GM12878 (cell line): ENCODE results near the gene CRYGN. TPM values are rescaled to one million over a fixed set of nuclear protein-coding genes. Genes with fewer than 3 reads are reported as not detected.

Source experiments
- ATAC-seq: fragments of 200-7000 bp; cut with Tn5 transposase; 3 replicates; pipeline ENCODE4 v1.9.1; 2020; ENCODE audit warnings: mild to moderate bottlenecking, moderate library complexity
- BruUV-seq: library from RNA; stranded (reverse); fragments of 400-500 nt; replicated peaks from 2 replicates; lab custom pipeline; 2021; lab: Mats Ljungman, UMichigan
- CTCF ChIA-PET: fragments of 300-600 bp; sonication (Branson Sonifier 250); formaldehyde crosslinking; extraction: SDS; loops from one replicate; lab custom pipeline; 2021; ENCODE audit warnings: inconsistent platforms; lab: Yijun Ruan, JAX
- POLR2A ChIA-PET: fragments of 350-600 bp; formaldehyde crosslinking; extraction: SDS; loops from one replicate; lab custom pipeline; 2021; ENCODE audit warnings: inconsistent platforms; lab: Charles Lee
- RAD21 ChIA-PET: fragments of 300-600 bp; sonication (Branson Sonifier 250); formaldehyde crosslinking; loops from one replicate; lab custom pipeline; 2023; ENCODE audit warnings: antibody characterized with exemption; ENCODE audit not compliant: unreplicated experiment; lab: Charles Lee
- SMC1A ChIA-PET: fragments of 300-600 bp; sonication (Branson Sonifier 250); formaldehyde crosslinking; loops from one replicate; lab custom pipeline; 2023; ENCODE audit not compliant: unreplicated experiment, uncharacterized antibody; lab: Charles Lee
- DNase-seq: peaks from one replicate; pipeline ENCODE4 v3.0.0-alpha.2; 2011; ENCODE audit warnings: low read depth, low spot score
- FAIRE-seq: peaks from 3 replicates; lab custom pipeline; 2011; peaks lifted over from hg19 to GRCh38; lab: Jason Lieb, UNC
- H2AFZ ChIP-seq: 2 replicates; pipeline ENCODE4 v1.6.0; 2011; ENCODE audit warnings: low read depth, low read length, control low read depth; ENCODE audit not compliant: control insufficient read depth
- H3K27ac ChIP-seq: 2 replicates; pipeline ENCODE4 v1.5.1; 2011; ENCODE audit warnings: control low read depth; ENCODE audit not compliant: control insufficient read depth, insufficient read depth
- H3K27me3 ChIP-seq, 2 experiments: replicated peaks in 1 of 2; 2 replicates each; pipeline versions ENCODE4 v1.6.0 to v1.6.1; 2011; ENCODE audit warnings: low read length in 1 of 2; ENCODE audit not compliant: control insufficient read depth in 2 of 2, insufficient read depth in 2 of 2
- H3K36me3 ChIP-seq, 2 experiments: 2 replicates each; pipeline ENCODE4 v1.5.1; 2011; ENCODE audit warnings: low read length in 1 of 2; ENCODE audit not compliant: control insufficient read depth in 2 of 2, insufficient read depth in 2 of 2
- H3K4me1 ChIP-seq: 2 replicates; pipeline ENCODE4 v1.6.1; 2011; ENCODE audit warnings: mild to moderate bottlenecking, low read length, moderate library complexity, mixed read lengths; ENCODE audit not compliant: control insufficient read depth, insufficient read depth
- H3K4me2 ChIP-seq: 2 replicates; pipeline ENCODE4 v1.6.0; 2011; ENCODE audit warnings: control low read depth; ENCODE audit not compliant: control insufficient read depth, insufficient read depth
- H3K4me3 ChIP-seq: fragments of 200-600 bp; sonication (generic); 2 replicates; pipeline ENCODE4 v1.5.1; 2016
- H3K79me2 ChIP-seq: 2 replicates; pipeline ENCODE4 v1.6.0; 2011; ENCODE audit warnings: low read length; ENCODE audit not compliant: control insufficient read depth, insufficient read depth
- H3K9ac ChIP-seq: 2 replicates; pipeline ENCODE4 v1.8.0; 2011; ENCODE audit warnings: low read length, control low read depth, mixed read lengths; ENCODE audit not compliant: control insufficient read depth, insufficient read depth
- H3K9me3 ChIP-seq: replicated peaks from 3 replicates; pipeline ENCODE4 v1.5.1; 2011; ENCODE audit warnings: mild to moderate bottlenecking, low read length; ENCODE audit not compliant: control insufficient read depth, insufficient read depth
- H4K20me1 ChIP-seq: 2 replicates; pipeline ENCODE4 v1.6.0; 2011; ENCODE audit not compliant: control insufficient read depth, insufficient read depth
- CHD2 ChIP-seq: IDR thresholded peaks from 2 replicates; pipeline ENCODE4 v1.6.1; 2011; ENCODE audit warnings: low read depth, low read length, improper control_type of control experiment, borderline replicate concordance
- LARP7 ChIP-seq: fragments of 450-650 bp; IDR thresholded peaks from 2 replicates; pipeline ENCODE4 v1.6.1; 2017; ENCODE audit warnings: mild to moderate bottlenecking
- MEF2B ChIP-seq: fragments of 450-650 bp; IDR thresholded peaks from 2 replicates; pipeline ENCODE4 v1.6.1; 2018; ENCODE audit warnings: mild to moderate bottlenecking, moderate library complexity; ENCODE audit not compliant: partially characterized antibody, poor library complexity, severe bottlenecking
- MTA3 ChIP-seq: IDR thresholded peaks from 2 replicates; pipeline ENCODE4 v1.6.1; 2012; ENCODE audit warnings: low read length, inconsistent platforms, borderline replicate concordance
- MXI1 ChIP-seq: fragments of 150-350 bp; IDR thresholded peaks from 2 replicates; pipeline ENCODE4 v1.6.1; 2011; ENCODE audit warnings: low read depth, mild to moderate bottlenecking, inconsistent platforms, low read length, improper control_type of control experiment
- NR2C2 ChIP-seq: IDR thresholded peaks from 2 replicates; pipeline ENCODE4 v1.6.1; 2011; ENCODE audit warnings: borderline replicate concordance, low read depth; ENCODE audit not compliant: control insufficient read depth, insufficient read length
- NRF1 ChIP-seq: conservative IDR thresholded peaks from 2 replicates; pipeline ENCODE4 v1.6.1; 2011; ENCODE audit warnings: mild to moderate bottlenecking, low read depth, low read length, improper control_type of control experiment
- PML ChIP-seq: IDR thresholded peaks from 2 replicates; pipeline ENCODE4 v1.6.1; 2012; ENCODE audit warnings: low read length, inconsistent platforms
- POLR2A ChIP-seq: IDR thresholded peaks from 2 replicates; pipeline ENCODE4 v1.6.1; 2011; ENCODE audit warnings: low read depth, mild to moderate bottlenecking, low read length
- RBBP5 ChIP-seq: fragments of 200-600 bp; sonication (generic); conservative IDR thresholded peaks from 2 replicates; pipeline ENCODE4 v1.6.1; 2016
- RFX5 ChIP-seq: IDR thresholded peaks from 2 replicates; pipeline ENCODE4 v1.6.1; 2011; ENCODE audit warnings: low read depth, low read length, improper control_type of control experiment
- SIN3A ChIP-seq: IDR thresholded peaks from 2 replicates; pipeline ENCODE4 v1.6.1; 2012; ENCODE audit warnings: low read depth, low read length, improper control_type of control experiment
- SMARCA5 ChIP-seq: fragments of 450-650 bp; IDR thresholded peaks from 2 replicates; pipeline ENCODE4 v1.6.1; 2017; ENCODE audit warnings: mild to moderate bottlenecking
- TBL1XR1 ChIP-seq: IDR thresholded peaks from 2 replicates; pipeline ENCODE4 v1.6.1; 2012; ENCODE audit warnings: low read depth, low read length, improper control_type of control experiment
- YBX1 ChIP-seq: fragments of 450-650 bp; IDR thresholded peaks from 2 replicates; pipeline ENCODE4 v1.6.1; 2016; ENCODE audit warnings: antibody characterized with exemption
- ZSCAN29 ChIP-seq: fragments of 450-650 bp; IDR thresholded peaks from 2 replicates; pipeline ENCODE4 v1.6.1; 2017; ENCODE audit warnings: mild to moderate bottlenecking, moderate library complexity
- WGBS: methylation state at CpG from one replicate; pipeline ENCODE4 v1.1.6; 2016; ENCODE audit warnings: low lambda C conversion rate; ENCODE audit not compliant: insufficient replicate concordance, insufficient coverage; ENCODE audit errors: missing lambda C conversion rate; 5-methylcytosine and 5-hydroxymethylcytosine counted together
- in situ Hi-C: fragments of 300-500 bp; cut with MboI; formaldehyde crosslinking; loops from 9 replicates; pipeline ENCODE4 v1.14.3; 2018; ENCODE audit warnings: mixed read lengths
- intact Hi-C: fragments of 100-400 bp; cut with micrococcal nuclease; formaldehyde crosslinking; loops from one replicate; pipeline ENCODE4 v1.14.2; 2022; ENCODE audit not compliant: unreplicated experiment
- polyA plus RNA-seq, 11 experiments: library from polyadenylated mRNA; depleted of rRNA in 4 of 11; unstranded in 6 of 11; stranded (reverse) in 5 of 11; fragments of >200 nt; fragmentation: Nextera tagmentation in 4 of 11; fragmentation: Illumina TruSeq in 1 of 11; extraction: Ambion mirVana in 4 of 11; extraction: Trizol in 1 of 11; gene quantifications; 1 replicate in 1 of 11; 2 replicates in 10 of 11; pipeline versions ENCODE4 v1.2.1 to v1.2.3, GENCODE V29; 2011 to 2016; ENCODE audit warnings: inconsistent platforms in 2 of 11, missing spikeins in 2 of 11, low read depth in 1 of 11
- total RNA-seq, 4 experiments: library from RNA; depleted of rRNA in 3 of 4; stranded (reverse); fragments of >200 nt in 3 of 4; fragmentation: Illumina TruSeq in 1 of 4; extraction: Trizol in 1 of 4; gene quantifications; 2 replicates each; pipeline versions ENCODE4 v1.2.1 to v1.2.3, GENCODE V29; 2013 to 2021
- TF ChIP-seq, protein P1 (sequence below): IDR thresholded peaks from 2 replicates; pipeline ENCODE4 v1.6.1; 2011; ENCODE audit warnings: borderline replicate concordance, low read depth, mild to moderate bottlenecking, moderate library complexity, low read length; ENCODE audit not compliant: insufficient read depth, poor library complexity, severe bottlenecking
- TF ChIP-seq, protein P2 (sequence below): IDR thresholded peaks from 2 replicates; pipeline ENCODE4 v1.6.1; 2011; ENCODE audit warnings: borderline replicate concordance, low read depth, mild to moderate bottlenecking, moderate library complexity, mixed read lengths, low read length; ENCODE audit not compliant: insufficient read depth; ENCODE audit errors: extremely low read length
- TF ChIP-seq, protein P3 (sequence below): fragments of 150-350 bp; IDR thresholded peaks from 2 replicates; pipeline ENCODE4 v1.6.1; 2014; ENCODE audit warnings: mild to moderate bottlenecking, low read depth, low read length

Gene CRYGN
- total and polyA plus RNA-seq, 10 of the 15 experiments (the other 5 are each of a cell fraction or from before 2014, with no cell fraction given), result not detected

DNA sequence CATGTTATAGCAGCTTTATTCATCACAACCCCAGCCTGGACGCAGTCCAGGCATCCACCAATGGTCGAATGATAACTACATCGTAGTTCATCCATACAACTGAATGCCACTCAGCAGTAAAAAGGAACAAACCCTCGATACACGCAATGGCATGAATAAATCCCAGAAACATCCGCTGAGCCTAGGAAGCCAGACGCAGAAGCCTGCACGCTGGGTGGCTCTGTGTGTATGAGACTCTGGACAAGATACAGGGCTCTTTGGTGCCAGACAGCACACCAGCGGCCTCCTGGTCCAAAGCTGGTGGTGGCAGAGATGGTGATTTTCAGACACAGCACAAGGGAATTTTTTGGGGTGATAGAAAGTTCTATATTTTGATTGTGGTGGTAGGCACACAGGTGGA is 10.0 kb upstream of the CRYGN start:
- in situ Hi-C loops (loop anchor here (5.0 to 10.0 kb wide), 2 partner anchors 68 to 85 kb away; no protein-coding TSS in a partner anchor), intact Hi-C loops (loop anchor here (2.0 kb wide), 1 partner anchor 309 kb away; no protein-coding TSS in a partner anchor)
- H3K9ac ChIP-seq, result no peak overlapping the region
- TF ChIP-seq SIN3A (no peak), TBL1XR1 (no peak), ZSCAN29 (no peak), PML (no peak), POLR2A (no peak), CHD2 (no peak), NRF1 (no peak), SMARCA5 (no peak), LARP7 (no peak), YBX1 (no peak), MEF2B (no peak), RBBP5 (no peak), RFX5 (no peak), MXI1 (no peak), NR2C2 (no peak), MTA3 (no peak)
- TF ChIP-seq, protein P1, sequence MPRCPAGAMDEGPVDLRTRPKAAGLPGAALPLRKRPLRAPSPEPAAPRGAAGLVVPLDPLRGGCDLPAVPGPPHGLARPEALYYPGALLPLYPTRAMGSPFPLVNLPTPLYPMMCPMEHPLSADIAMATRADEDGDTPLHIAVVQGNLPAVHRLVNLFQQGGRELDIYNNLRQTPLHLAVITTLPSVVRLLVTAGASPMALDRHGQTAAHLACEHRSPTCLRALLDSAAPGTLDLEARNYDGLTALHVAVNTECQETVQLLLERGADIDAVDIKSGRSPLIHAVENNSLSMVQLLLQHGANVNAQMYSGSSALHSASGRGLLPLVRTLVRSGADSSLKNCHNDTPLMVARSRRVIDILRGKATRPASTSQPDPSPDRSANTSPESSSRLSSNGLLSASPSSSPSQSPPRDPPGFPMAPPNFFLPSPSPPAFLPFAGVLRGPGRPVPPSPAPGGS, result no peak
- TF ChIP-seq, protein P2, sequence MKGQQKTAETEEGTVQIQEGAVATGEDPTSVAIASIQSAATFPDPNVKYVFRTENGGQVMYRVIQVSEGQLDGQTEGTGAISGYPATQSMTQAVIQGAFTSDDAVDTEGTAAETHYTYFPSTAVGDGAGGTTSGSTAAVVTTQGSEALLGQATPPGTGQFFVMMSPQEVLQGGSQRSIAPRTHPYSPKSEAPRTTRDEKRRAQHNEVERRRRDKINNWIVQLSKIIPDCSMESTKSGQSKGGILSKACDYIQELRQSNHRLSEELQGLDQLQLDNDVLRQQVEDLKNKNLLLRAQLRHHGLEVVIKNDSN, result no peak
- TF ChIP-seq, protein P3, sequence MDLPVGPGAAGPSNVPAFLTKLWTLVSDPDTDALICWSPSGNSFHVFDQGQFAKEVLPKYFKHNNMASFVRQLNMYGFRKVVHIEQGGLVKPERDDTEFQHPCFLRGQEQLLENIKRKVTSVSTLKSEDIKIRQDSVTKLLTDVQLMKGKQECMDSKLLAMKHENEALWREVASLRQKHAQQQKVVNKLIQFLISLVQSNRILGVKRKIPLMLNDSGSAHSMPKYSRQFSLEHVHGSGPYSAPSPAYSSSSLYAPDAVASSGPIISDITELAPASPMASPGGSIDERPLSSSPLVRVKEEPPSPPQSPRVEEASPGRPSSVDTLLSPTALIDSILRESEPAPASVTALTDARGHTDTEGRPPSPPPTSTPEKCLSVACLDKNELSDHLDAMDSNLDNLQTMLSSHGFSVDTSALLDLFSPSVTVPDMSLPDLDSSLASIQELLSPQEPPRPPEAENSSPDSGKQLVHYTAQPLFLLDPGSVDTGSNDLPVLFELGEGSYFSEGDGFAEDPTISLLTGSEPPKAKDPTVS, result no peak
- H3K27me3 ChIP-seq, result no peaks in the 10 kb centered on the region; a peak in 1 of 4 replicates
- ATAC-seq (no peak), FAIRE-seq (no peak), DNase-seq (no peak)
- ChIA-PET CTCF (interaction anchor here (1.5 to 3.1 kb wide), 9 partner anchors 21 to 310 kb away, joined by 4 to 25 read pairs (median 9); no protein-coding TSS in a partner anchor), RAD21 (interaction anchor here (2.8 kb wide), 1 partner anchor 82 kb away, joined by 14 read pairs; no protein-coding TSS in a partner anchor), SMC1A (interaction anchor here (1.5 to 3.8 kb wide), 3 partner anchors 21 to 183 kb away, joined by 4 to 14 read pairs (median 8); no protein-coding TSS in a partner anchor), POLR2A (no interaction called here)
- BruUV-seq, result no TSS peak
- H3K9me3 ChIP-seq, result no peaks in the 10 kb centered on the region
- no peaks in the 10 kb centered on the region for H4K20me1 ChIP-seq
- H3K79me2 ChIP-seq, result no peaks in the 10 kb centered on the region
- no peaks in the 10 kb centered on the region for H3K36me3 ChIP-seq
- H3K27ac ChIP-seq, result no peak overlapping the region
- no peak overlapping the region for H2AFZ ChIP-seq
- 72% methylated on average over 9 of the region's 9 CpGs for WGBS
- no peak overlapping the region for H3K4me3 ChIP-seq
- H3K4me1 ChIP-seq, result no peaks in the 10 kb centered on the region; the same call in 1 of the 2 replicates
- H3K4me2 ChIP-seq, result no peak overlapping the region
